ENCODE measurements around the gene HORMAD2.

- TF ChIP-seq CTCF (IDR thresholded peaks at IDR 0.05) (no peak), EP300 (IDR thresholded peaks at IDR 0.05) (no peak), POLR2A (IDR thresholded peaks at IDR 0.05) (no peak), POLR2AphosphoS5 (IDR thresholded peaks at IDR 0.05) (no peak)
Observed at GRCh38 chr22:30185129-30185528, 104.9 kb downstream of the HORMAD2 start.
